Stimulated activated CD8-positive, alpha-beta memory T cell treated with anti-CD3 and anti-CD28 coated beads, Interleukin-12 subunit alpha, Interleukin-12 subunit beta, amount 100 ng/mL, for 4 hours (primary cell): ENCODE results near the gene STX8.

Experiments used
- DNase-seq: peaks from one replicate; pipeline ENCODE4 v3.0.0-alpha.2; 2020; ENCODE audit warnings: low read depth

STX8 gene

DNA sequence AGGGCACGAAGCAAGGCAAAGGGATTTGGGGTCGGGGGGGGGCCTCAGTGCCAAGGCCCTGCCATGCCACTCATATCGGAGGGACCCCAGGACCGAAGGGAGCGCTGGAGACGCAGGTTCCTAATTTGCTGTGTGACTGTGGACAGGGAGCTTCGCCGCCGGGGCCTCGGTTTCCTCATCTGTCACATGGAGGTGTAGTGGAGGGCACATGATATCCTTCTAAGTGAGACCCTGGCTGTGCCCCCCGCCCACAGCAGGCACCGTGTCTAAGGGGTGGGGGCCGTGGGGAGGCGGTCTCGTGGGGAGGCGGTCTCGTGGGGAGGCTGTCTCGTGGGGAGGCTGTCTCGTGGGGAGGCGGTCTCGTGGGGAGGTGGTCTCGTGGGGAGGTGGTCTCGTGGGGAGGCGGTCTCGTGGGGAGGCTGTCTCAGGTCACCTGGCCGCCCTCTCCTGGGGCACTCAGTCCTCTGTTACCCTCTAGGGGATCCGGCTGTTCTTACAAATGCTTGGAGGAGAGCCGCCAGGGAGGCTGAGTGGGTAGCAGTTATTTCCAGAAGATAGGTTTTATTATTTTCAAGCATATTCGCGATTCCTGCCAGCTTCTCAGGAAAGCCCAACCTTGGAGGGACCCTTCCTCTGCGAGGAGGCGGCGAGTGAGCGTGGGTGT lies 349.4 kb downstream of the STX8 start:
- no peak for DNase-seq

- DNase-seq = no peak
Observed at GRCh38 chr17:9225305-9226101, 350.1 kb downstream of the STX8 start.

DNA sequence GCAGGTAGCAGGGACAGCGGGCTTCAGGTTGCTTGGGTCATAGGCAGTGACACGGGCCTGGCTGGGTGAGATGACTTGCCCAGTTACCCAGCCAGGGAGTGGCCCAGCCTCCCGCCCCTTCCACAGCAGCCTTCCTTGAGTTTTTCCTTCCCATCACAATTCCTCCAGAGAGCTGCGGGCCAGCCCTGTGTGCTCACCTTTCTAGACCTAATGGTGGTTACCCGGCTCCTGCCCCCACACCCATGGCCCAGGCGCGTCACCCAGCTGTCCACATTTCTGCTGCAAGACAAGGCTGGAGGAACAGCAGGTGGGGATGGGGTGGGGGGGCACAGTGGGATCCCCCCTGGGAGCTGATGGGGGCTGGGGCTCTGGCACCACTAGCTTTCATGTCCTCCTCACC lies 351.1 kb downstream of the STX8 start:
- DNase-seq = no peak

GRCh38 chr17:9223531-9223930 lies 352.1 kb downstream of the STX8 start:
- DNase-seq = no peak

DNA sequence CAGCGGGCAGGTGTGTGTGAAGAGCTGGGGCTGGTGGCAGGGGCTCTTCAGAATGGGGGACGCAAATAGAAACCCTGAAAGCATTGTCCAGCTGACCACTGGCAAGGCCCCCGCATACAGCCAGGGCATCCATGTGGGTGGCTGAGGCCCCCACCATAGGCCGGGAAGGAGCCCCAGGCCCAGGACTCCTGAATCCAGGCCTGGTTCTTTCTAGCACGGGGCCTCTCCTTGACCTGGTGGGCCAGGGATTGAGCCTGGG lies 353.8 kb downstream of the STX8 start:
- DNase-seq = no peak

DNA sequence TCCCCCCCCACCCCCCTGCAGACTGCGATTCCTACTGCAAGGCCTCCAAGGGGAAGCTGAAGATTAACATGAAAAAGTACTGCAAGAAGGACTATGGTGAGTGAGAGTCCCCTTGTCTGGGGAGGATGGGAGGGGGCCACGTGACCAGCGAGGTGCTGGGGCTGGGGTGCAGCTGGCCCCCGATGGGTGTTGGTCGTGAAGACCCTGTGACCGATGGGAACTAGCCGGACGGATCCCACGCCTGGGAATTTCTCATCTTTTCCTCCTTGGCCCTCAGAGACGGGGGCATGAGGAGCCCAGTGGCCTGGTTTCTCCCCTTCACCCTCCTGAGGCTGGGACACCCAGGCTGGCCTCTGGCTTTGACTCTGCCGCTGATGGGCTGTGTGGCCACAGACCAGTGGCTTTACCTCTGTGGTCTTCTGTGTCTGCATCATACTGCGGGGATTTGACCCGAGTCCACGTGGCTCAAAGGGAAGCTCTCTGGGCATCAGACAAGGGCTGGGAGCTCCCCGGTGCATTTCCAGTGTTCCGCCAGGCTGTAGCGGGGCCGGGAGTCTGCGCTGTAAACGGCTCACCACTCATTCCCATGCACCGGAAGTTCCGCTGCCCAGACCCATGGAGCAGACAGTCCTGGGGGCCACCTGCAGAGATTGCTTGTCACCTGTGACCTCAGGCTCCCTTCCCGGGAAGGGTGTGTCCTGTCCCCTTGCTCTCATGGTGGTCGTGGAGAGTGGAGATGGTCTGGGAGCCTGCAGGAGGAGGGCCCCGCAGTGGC lies 354.3 kb downstream of the STX8 start:
- DNase-seq = no peak

DNA sequence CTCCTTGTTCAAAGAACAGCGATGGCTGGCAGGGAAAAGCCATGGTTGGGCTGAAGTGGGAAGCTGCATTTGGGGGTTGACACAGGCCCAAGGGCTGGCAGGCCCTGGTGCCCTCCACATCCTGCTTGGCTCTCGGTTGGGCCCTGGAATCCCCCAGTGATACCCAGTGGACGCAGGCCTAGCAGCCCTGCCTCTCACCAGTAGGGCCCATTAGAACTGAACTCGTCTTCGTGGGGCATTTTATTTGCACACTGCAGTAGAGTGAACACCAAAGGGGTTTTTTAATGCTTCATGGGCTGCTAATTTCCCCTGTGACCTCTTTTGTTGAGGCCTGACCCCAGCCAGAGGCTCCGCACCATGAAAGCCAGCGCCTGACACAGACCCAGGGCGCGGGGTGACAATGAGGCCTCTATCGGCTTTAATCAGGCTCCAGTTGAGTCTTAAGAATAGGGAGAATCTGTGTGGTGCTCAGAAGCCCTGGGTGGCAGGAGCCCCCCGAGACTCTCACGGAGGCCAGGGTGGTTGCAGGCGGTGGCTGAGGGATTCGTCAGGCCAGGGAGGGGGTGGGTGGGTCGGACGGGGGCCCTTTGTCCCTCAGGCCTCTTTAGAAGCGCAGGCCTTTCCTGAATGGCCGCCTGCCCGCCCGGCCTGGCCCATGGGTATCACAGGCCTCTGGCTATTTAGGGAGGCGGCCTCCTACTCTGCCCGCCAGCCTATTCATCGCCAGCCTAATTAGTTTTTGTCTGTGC lies 355.0 kb downstream of the STX8 start:
- DNase-seq = no peak

- DNase-seq = no peak
Observed at GRCh38 chr17:9219631-9220397, 355.8 kb downstream of the STX8 start.

DNA sequence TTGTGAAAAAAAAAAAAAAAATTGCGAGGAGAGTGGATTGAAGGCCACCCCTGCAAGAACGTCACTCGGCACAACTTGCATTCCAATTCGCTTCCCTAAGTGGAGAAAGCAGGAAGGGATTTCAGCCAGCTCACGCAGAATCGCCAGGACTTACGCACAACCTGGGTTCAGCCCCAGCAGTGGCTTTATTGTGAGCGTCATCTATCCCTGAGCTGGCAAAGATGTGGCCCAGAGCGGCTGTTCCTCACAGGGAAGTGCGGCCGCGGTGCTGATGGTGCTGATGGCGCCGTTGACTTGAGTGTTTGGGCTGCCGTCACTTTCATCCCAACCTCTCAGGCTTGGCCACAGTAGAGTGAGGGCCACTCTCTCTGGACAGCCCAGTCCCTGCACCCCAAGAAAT lies 356.7 kb downstream of the STX8 start:
- no peak for DNase-seq

DNA sequence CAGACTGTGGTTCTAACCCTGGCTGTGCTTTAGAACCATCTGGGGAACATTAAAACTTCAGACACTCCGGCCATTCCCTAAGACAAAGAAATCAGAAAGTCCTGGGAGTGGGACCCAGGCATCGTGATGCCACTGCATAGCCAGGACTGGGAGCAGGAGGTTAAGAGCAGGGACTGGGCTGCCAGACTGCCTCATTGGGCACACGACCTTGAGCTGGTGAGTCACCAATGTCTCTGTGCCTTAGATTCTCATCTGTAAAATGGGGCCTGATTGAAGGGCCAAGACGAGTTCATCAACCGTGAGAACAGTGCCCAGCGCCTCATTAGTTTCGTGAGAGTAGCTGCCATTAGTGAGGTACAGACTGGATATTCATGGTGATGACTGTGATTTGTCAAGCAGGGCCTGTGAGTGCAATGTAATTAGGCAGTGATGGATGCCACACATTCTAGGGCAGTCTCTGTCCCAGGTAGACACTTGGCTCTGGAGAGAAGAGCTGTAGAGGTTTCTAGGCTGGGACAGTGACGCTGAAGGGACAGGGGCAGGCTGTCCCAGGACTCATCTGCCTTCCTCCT lies 357.5 kb downstream of the STX8 start:
- DNase-seq = no peak

DNA sequence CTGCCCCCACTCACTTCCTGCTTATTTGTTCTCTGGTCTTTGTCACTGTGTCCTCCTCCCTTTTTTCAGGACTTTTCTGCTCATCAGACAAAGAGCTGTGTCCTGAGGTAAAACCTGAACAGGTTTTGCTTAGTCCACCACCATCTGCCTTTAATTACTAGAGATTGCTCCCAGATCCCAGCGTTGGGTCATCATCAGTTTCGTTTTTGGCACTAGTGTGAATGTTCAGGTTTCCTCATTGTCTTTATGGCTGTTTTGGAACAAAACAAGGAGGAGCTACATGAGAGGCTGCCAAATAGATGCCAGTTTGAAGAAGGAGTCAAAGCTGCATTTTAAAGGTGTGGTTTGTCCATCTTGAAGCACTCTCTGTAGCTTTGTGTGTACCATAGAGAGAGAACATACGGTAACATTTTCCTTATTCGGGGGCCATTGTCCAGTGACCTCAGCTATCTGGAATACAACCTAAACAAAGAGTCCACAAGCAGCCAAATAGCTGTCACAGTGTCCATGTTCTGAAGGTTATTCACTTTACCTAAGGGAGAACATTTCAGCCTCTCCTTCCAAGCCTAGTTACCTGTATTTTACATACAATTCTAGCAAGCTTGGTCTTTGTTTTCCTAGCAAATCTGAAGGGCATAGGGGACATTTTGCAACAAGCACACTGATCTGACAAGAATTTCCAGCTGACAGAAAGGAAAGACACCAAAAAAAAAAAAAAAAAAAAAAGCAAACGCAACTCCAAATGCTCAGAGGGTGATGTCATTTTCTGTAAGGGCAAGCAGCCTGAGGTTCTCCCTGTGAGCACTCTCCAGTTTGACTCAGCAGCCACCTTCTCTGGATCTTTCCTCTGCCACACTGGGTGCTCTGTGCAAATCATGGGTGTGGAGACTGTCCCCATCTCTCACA lies 358.2 kb downstream of the STX8 start:
- DNase-seq = no peak

DNA sequence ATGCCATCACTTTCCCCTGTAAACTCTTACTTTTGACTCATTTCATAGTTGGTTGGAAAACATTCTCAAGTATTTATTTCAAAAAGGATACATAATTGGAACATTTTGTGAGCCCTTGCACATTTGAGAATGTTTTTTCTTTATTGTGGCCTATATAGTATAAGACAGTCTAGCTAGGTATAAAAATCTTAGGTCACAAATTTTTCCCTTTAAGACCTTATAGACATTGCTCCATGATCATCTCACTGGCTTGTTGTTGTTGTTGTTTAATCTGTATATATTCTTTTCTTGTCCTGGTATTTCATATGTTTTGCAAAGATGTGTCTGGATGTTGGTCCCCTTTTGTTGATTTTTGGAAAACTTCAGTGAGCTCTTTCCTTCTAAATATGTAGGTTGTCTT lies 360.2 kb downstream of the STX8 start:
- no peak for DNase-seq

- no peak for DNase-seq
Observed at GRCh38 chr17:9213303-9213640, 362.3 kb downstream of the STX8 start.

DNA sequence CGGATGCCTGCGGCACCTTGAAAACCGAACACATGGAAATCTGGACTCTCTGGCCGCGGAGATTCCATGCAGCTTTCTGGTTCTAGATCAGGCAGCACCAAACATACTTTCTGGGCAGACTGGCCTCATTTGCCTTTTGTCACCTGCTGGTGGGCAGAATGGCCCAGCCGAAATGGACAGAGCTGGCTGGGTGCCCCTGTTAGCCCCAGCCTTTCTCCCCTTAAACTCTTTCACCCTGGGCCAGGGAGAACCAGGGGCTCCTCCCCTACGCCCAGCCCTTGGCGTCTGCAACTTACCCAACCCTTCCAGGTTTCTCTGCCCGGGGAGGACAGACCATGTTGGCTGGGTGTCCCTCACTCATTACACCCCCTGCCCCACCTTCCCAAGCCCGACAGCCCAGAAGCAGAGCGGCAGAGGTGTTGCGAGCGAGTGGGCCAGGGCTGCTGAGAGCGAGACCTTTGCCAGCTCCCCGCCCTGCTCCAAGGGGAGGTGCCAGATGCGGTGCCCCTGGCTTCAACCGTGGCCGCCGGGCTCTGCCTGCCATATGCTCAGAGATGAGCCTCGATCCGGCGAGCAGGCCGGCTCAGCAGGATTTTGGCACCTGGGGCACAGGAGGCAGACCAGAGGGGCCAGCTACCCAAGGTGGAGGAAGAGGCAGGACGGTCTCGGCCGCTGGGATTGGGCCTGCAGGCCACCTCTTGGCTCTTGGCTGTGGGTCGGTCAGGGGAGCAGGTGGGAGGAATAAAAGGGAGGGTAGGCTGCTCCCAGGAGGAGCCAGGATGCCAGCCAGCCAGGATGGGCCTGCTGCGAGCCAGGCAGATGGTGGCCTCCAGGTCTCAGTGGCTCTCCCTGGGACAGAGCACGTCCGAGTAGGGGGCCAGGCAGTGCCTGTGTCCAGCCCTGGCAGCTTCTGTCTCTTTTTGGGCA lies 363.0 kb downstream of the STX8 start:
- no peak for DNase-seq

DNA sequence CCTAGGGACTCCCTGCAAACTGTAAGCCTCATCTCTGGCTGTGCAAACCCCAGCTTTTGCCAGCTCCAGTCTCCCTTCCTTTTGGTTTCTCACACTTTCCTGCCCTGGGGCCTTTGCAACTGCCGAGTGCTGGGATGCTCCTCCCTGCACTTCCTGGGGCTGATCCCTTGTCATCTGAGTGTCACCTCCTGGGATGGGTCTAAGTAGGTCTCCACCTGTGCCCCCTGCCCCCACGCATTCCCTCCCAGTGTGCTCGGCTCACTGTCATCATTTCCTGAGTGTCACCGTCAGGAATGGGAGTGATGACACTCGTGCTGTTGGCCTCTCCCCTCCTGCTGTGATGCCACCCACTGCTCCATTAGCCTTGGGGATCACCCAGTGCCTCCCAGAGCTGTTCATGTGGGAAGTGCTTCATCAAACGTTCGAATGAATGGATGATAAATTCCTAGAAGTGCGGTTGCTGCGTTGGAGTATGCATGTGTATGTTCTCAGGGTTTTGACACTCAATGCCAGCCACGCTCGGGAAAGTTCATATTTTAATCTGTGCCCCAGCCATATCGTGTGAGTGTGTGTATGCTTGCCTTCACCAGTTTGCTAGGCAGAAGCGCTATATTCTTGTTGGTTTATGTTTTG lies 364.4 kb downstream of the STX8 start:
- DNase-seq = no peak

DNA sequence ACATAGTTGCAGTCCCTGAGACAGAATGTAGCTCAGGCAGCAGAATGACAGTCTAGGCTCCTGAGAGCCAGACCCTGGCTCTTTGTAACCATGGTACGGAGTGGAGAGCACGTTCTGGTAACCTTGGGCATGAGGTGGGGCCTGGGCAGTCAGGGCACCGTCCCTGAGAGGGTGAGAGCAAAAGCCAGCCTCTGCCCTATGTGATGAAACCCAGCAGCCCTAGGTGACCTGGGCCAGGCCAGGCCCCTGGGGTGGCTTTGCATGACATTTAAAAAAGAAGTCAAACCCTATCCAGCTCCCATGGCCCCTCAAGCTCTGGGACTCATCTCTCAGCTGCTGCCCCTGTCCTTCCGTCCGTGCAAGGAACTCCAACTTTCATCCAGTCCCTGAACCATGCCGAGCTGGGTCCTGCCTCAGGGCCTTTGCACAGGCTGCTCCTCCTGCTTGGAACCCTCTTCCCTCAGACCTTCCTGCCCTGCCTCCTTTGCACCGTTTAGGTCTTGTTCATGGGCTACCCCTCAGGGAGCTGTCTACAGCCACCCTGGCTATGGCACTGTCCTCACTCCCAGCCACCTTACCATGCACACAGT lies 365.7 kb downstream of the STX8 start:
- no peak for DNase-seq

- DNase-seq = no peak
Observed at GRCh38 chr17:9209347-9209746, 366.3 kb downstream of the STX8 start.

- no peak for DNase-seq
Observed at GRCh38 chr17:9208381-9209105, 367.1 kb downstream of the STX8 start.
